DOHH2 (cell line): ENCODE measurements around the gene VTI1A.

Experiments used
- H3F3A ChIP-seq: fragments of 200-600 bp; sonication (generic), shearing (Covaris generic); 2 replicates; pipeline ENCODE4 v1.6.0; 2016; ENCODE audit warnings: antibody characterized with exemption, mild to moderate bottlenecking; ENCODE audit not compliant: control insufficient read depth, insufficient read depth
- H3K27ac ChIP-seq: fragments of 200-600 bp; sonication (generic); 2 replicates; pipeline ENCODE4 v1.5.1; 2014; ENCODE audit warnings: low read depth, mild to moderate bottlenecking, low read length, moderate library complexity
- H3K27me3 ChIP-seq: fragments of 200-600 bp; sonication (generic); 2 replicates; pipeline ENCODE4 v1.6.1; 2014; ENCODE audit warnings: mild to moderate bottlenecking, low read length, mixed read lengths; ENCODE audit not compliant: control insufficient read depth
- H3K36me3 ChIP-seq: fragments of 200-600 bp; sonication (generic); 2 replicates; pipeline ENCODE4 v1.6.1; 2014; ENCODE audit warnings: mild to moderate bottlenecking, low read length, moderate library complexity, mixed read lengths; ENCODE audit not compliant: control insufficient read depth
- H3K4me1 ChIP-seq: fragments of 200-600 bp; sonication (generic); 2 replicates; pipeline ENCODE4 v1.6.1; 2014; ENCODE audit warnings: mild to moderate bottlenecking, low read length, mixed read lengths; ENCODE audit not compliant: control insufficient read depth
- H3K4me2 ChIP-seq: fragments of 200-600 bp; sonication (generic); 2 replicates; pipeline ENCODE4 v1.6.0; 2014; ENCODE audit warnings: mild to moderate bottlenecking, low read length, moderate library complexity
- H3K4me3 ChIP-seq: fragments of 200-600 bp; sonication (generic); 2 replicates; pipeline ENCODE4 v1.5.1; 2014; ENCODE audit warnings: mild to moderate bottlenecking, low read length, mixed read lengths
- H3K79me2 ChIP-seq: fragments of 200-600 bp; sonication (generic); 2 replicates; pipeline ENCODE4 v1.6.1; 2014; ENCODE audit warnings: mild to moderate bottlenecking, low read length, mixed read lengths; ENCODE audit not compliant: control insufficient read depth
- H3K9me2 ChIP-seq: fragments of 200-600 bp; sonication (generic); replicated peaks from 2 replicates; pipeline ENCODE4 v1.6.1; 2014; ENCODE audit warnings: mild to moderate bottlenecking, low read length, mixed read lengths; ENCODE audit not compliant: control insufficient read depth
- H3K9me3 ChIP-seq: fragments of 200-600 bp; sonication (generic); 2 replicates; pipeline ENCODE4 v1.6.1; 2014; ENCODE audit warnings: antibody characterized with exemption, low read length, mixed read lengths; ENCODE audit not compliant: control insufficient read depth, insufficient read depth
- H4K20me1 ChIP-seq: fragments of 200-600 bp; sonication (generic); 2 replicates; pipeline ENCODE4 v1.6.0; 2014; ENCODE audit warnings: low read depth, mild to moderate bottlenecking, antibody characterized with exemption, low read length, moderate library complexity; ENCODE audit not compliant: control insufficient read depth, insufficient read depth
- EZH2phosphoT487 ChIP-seq: fragments of 200-600 bp; sonication (generic); IDR thresholded peaks from 2 replicates; pipeline ENCODE4 v1.6.1; 2017; ENCODE audit warnings: borderline replicate concordance, mild to moderate bottlenecking, antibody characterized with exemption, low read length, moderate library complexity, mixed read lengths
- TF ChIP-seq, protein P1 (sequence below): fragments of 200-600 bp; sonication (generic); IDR thresholded peaks from one replicate; pipeline ENCODE4 v1.5.1; 2014; ENCODE audit warnings: antibody characterized with exemption, mild to moderate bottlenecking, low read depth, low read length; ENCODE audit not compliant: poor library complexity, severe bottlenecking

VTI1A gene

DNA sequence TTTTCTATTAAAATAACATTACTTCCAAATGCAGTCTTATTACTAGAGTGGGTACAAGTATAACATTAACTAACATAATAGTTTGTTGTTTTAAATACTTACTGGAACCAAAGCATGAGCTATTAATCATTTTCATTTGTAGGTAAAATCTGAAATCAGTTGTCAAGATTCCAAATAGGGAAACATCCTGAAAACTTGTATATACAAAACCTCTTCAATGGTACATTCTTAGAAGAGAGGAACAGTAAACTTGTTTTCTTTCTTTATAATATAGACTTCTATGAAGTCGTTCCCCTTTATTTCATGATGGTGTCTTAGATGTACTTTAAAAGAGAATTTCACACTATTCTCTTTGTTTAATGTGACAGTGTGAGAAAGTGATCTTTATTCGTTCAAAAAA, 85.9 kb downstream of the VTI1A start:
- H3K9me2 ChIP-seq: no peaks in the 10 kb centered on the region
- H3K9me3 ChIP-seq: no peaks in the 10 kb centered on the region
- peaks cover 6% of the 10 kb centered on the region for H3K4me1 ChIP-seq
- TF ChIP-seq, protein P1, sequence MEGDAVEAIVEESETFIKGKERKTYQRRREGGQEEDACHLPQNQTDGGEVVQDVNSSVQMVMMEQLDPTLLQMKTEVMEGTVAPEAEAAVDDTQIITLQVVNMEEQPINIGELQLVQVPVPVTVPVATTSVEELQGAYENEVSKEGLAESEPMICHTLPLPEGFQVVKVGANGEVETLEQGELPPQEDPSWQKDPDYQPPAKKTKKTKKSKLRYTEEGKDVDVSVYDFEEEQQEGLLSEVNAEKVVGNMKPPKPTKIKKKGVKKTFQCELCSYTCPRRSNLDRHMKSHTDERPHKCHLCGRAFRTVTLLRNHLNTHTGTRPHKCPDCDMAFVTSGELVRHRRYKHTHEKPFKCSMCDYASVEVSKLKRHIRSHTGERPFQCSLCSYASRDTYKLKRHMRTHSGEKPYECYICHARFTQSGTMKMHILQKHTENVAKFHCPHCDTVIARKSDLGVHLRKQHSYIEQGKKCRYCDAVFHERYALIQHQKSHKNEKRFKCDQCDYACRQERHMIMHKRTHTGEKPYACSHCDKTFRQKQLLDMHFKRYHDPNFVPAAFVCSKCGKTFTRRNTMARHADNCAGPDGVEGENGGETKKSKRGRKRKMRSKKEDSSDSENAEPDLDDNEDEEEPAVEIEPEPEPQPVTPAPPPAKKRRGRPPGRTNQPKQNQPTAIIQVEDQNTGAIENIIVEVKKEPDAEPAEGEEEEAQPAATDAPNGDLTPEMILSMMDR: no peak
- no peak for TF ChIP-seq EZH2phosphoT487
- H3K4me3 ChIP-seq: no peak overlapping the region
- no peaks in the 10 kb centered on the region for H3F3A ChIP-seq
- H3K36me3 ChIP-seq: no peaks in the 10 kb centered on the region
- no peaks in the 10 kb centered on the region for H3K27me3 ChIP-seq
- H4K20me1 ChIP-seq: no peaks in the 10 kb centered on the region
- no peak overlapping the region for H3K4me2 ChIP-seq
- H3K79me2 ChIP-seq: no peaks in the 10 kb centered on the region
- no peak overlapping the region for H3K27ac ChIP-seq

DNA sequence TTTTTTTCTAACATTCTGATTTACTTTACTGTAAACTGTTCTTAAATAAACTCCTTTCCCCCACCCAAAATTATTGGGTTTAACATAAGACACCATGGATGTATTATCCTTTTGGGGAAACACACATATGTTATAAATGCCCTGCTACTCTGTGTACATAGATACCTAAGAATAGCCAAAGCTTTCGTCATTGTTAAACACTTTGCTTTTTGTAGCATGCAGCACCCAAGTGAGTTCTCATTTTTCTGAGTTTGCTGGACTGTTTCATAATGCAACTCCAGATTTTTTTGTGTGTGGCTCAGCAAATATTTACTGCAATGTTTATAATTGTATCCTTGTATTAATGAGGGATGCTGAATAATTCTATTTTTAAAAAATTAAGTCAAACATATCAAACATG, 86.9 kb downstream of the VTI1A start:
- H3K36me3 ChIP-seq: no peaks in the 10 kb centered on the region
- no peak for TF ChIP-seq EZH2phosphoT487
- TF ChIP-seq, protein P1: no peak
- no peaks in the 10 kb centered on the region for H3K9me2 ChIP-seq
- H3K79me2 ChIP-seq: no peaks in the 10 kb centered on the region
- H3K4me3 ChIP-seq: no peak overlapping the region
- no peaks in the 10 kb centered on the region for H4K20me1 ChIP-seq
- H3K4me1 ChIP-seq: peaks cover 6% of the 10 kb centered on the region
- H3K27me3 ChIP-seq: no peaks in the 10 kb centered on the region
- H3K27ac ChIP-seq: no peak overlapping the region
- no peak overlapping the region for H3K4me2 ChIP-seq
- no peaks in the 10 kb centered on the region for H3F3A ChIP-seq
- no peaks in the 10 kb centered on the region for H3K9me3 ChIP-seq

DNA sequence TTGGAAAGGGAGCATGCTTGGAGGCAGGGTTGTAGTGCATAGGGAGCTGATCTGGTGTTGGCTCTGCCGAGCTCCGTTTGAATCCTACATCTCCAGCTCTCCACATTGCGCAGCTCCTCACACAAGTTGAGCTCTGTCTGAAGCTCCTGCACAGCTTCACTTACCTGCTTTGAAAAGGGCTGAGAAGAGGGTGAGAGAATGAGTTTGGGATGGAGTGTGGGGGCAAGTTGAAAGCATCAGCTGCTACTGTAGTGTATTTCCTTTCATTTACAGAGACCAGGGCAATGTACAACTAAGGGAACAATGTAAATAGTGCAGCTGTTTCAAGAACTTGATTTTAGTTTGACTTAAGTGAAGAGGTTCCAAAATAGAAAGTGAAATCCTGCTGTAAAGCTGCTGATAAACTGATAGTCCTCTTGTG, 88.5 kb downstream of the VTI1A start:
- H3K4me3 ChIP-seq: no peak overlapping the region
- no peaks in the 10 kb centered on the region for H3K9me2 ChIP-seq
- no peak for TF ChIP-seq EZH2phosphoT487
- TF ChIP-seq, protein P1: no peak
- H3K79me2 ChIP-seq: no peaks in the 10 kb centered on the region
- H3K4me1 ChIP-seq: peaks cover 9% of the 10 kb centered on the region
- no peaks in the 10 kb centered on the region for H3K9me3 ChIP-seq
- no peaks in the 10 kb centered on the region for H4K20me1 ChIP-seq
- H3F3A ChIP-seq: no peaks in the 10 kb centered on the region
- peaks cover 4% of the 10 kb centered on the region; the same call in 1 of the 2 replicates for H3K36me3 ChIP-seq
- no peak overlapping the region for H3K4me2 ChIP-seq
- no peak overlapping the region for H3K27ac ChIP-seq
- no peaks in the 10 kb centered on the region for H3K27me3 ChIP-seq
